Measurements from ENCODE around the gene ACAP1.

DNA sequence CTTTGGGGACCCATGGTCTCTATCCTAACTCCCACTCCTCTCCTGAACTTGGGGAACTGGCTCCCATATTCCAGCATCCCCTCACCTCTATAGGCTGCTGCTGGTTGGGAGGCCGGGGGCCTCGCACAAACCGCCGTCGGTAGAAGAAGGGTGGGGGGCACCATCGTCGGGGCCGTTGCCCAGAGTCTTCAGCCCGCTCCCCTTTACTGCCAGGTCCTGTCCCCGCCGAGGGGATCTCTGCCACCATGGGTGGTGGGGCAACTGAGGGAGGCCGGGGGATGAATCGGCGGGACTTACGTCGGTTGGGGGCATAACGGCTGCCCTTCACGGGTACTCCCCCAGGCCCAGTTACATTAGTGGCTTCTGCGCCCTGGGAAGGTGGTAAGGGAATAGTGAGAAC is 46.2 kb upstream of the ACAP1 start:
- TF ChIP-seq, protein P1, sequence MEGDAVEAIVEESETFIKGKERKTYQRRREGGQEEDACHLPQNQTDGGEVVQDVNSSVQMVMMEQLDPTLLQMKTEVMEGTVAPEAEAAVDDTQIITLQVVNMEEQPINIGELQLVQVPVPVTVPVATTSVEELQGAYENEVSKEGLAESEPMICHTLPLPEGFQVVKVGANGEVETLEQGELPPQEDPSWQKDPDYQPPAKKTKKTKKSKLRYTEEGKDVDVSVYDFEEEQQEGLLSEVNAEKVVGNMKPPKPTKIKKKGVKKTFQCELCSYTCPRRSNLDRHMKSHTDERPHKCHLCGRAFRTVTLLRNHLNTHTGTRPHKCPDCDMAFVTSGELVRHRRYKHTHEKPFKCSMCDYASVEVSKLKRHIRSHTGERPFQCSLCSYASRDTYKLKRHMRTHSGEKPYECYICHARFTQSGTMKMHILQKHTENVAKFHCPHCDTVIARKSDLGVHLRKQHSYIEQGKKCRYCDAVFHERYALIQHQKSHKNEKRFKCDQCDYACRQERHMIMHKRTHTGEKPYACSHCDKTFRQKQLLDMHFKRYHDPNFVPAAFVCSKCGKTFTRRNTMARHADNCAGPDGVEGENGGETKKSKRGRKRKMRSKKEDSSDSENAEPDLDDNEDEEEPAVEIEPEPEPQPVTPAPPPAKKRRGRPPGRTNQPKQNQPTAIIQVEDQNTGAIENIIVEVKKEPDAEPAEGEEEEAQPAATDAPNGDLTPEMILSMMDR (IDR thresholded peaks at IDR 0.05) = no peak
- no peak for TF ChIP-seq POLR2A (IDR thresholded peaks at IDR 0.05)

All from testis (tissue), 2 donors.